Measurements from ENCODE around the gene CRYGB. TPM values are rescaled to one million over a fixed set of nuclear protein-coding genes. Genes with fewer than 3 reads are reported as not detected.
"Not testable (repeated sequence)": the region's sequence is repeated elsewhere in the genome, so short reads cannot be mapped to it uniquely, and the experiment has no call there.

CRYGB gene
- total and polyA plus RNA-seq, 2 of the 4 experiments (the other 2 are of a cell fraction) = not detected

DNA sequence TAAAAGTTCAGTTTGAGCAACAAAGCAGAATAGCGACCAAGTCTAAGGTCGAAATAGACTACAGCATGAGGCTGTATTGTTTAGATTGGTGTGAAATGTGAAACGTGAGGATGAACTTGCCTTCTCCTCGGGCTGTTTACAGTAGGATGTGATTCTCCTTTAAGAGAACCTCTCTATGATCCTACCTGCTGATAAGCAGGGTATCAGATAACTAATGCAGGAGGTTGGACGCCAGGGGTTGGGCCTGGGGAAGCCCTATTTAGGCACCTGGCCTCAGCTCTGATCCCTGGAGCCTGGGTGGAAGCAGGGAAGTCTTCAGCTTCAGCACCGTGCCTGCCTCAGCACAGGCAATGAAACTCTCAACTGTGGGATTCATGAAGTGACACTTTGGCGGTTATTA is 33.0 kb downstream of the CRYGB start:
- peaks cover 17% of the 10 kb centered on the region for H3K27me3 ChIP-seq (ENCODE audit: control insufficient read depth, insufficient read depth, low read length)
- dilution Hi-C loops (cut with HindIII; ENCODE audit: low sequenced_read_pairs, unreplicated experiment) = no loop called here
- no peak overlapping the region for H3K23ac ChIP-seq (ENCODE audit: low read depth, low read length)
- H3K4me1 ChIP-seq (ENCODE audit: control insufficient read depth, insufficient read depth, low read length) = no peaks in the 10 kb centered on the region
- H2AK9ac ChIP-seq (replicated peaks; ENCODE audit: low read depth, low read length, poor library complexity) = no peak overlapping the region
- 80% methylated on average over 1 of the region's 7 CpGs; no CpG with 5 or more reads in 1 of the 2 experiments for WGBS, 2 experiments (ENCODE audit: extremely low coverage in 2 of 2, insufficient read length in 1 of 2)
- H3K4ac ChIP-seq (ENCODE audit: low read depth, low read length) = no peak overlapping the region
- no peaks in the 10 kb centered on the region for H3K9me1 ChIP-seq (ENCODE audit: insufficient read depth, low read length)
- no peak overlapping the region for H4K5ac ChIP-seq (ENCODE audit: low read depth, low read length)
- H3K79me1 ChIP-seq (ENCODE audit: low read depth in 1 of 2, low read length in 2 of 2) = no peaks in the 10 kb centered on the region
- no peak overlapping the region for H2AK5ac ChIP-seq (ENCODE audit: low read depth, low read length)
- H2AFZ ChIP-seq (replicated peaks; ENCODE audit: low read length, poor library complexity) = no peak overlapping the region
- H3K4me2 ChIP-seq (ENCODE audit: low read depth, low read length) = no peak overlapping the region
- H2BK15ac ChIP-seq (ENCODE audit: low read depth, low read length) = no peak overlapping the region
- no peak overlapping the region for H2BK5ac ChIP-seq (ENCODE audit: low read depth, low read length, poor library complexity, severe bottlenecking)
- H3K56ac ChIP-seq (ENCODE audit: extremely low read depth, insufficient read depth, low read length) = no peak overlapping the region
- no peak overlapping the region for H3K18ac ChIP-seq (ENCODE audit: low read depth, low read length)
- no peak overlapping the region for H3K4me3 ChIP-seq (ENCODE audit: insufficient read depth, low read depth, low read length)
- H2BK120ac ChIP-seq (ENCODE audit: low read depth, low read length) = no peak overlapping the region
- no peaks in the 10 kb centered on the region for H3K9me3 ChIP-seq (ENCODE audit: control insufficient read depth, insufficient read depth, low read length)
- no peak overlapping the region for H3K14ac ChIP-seq (replicated peaks; ENCODE audit: low read depth, low read length)
- BruUV-seq (replicated peaks) = no TSS peak
- CTCF ChIA-PET = no interaction called here
- H4K8ac ChIP-seq (ENCODE audit: low read depth in 2 of 2, low read length in 2 of 2) = no peak overlapping the region
- no peak overlapping the region for H3K9ac ChIP-seq (ENCODE audit: low read depth, low read length)
- no peak overlapping the region for H2BK20ac ChIP-seq (ENCODE audit: low read depth, low read length)
- in situ Hi-C loops (cut with MboI; ENCODE audit: low sequenced_read_pairs) = no loop called here
- intact Hi-C loops (cut with micrococcal nuclease) = no loop called here
- DNase-seq (no peak), ATAC-seq (ENCODE audit: low read depth) (no peak)
- H3K27ac ChIP-seq (ENCODE audit: insufficient read depth, low read length) = no peak overlapping the region
- no peaks in the 10 kb centered on the region for H4K20me1 ChIP-seq (ENCODE audit: insufficient read depth, low read length)
- POLR2A ChIA-PET (ENCODE audit: unreplicated experiment) = no interaction called here
- H3K36me3 ChIP-seq (ENCODE audit: control insufficient read depth, insufficient read depth, low read length) = no peaks in the 10 kb centered on the region
- TF ChIP-seq, protein P1, sequence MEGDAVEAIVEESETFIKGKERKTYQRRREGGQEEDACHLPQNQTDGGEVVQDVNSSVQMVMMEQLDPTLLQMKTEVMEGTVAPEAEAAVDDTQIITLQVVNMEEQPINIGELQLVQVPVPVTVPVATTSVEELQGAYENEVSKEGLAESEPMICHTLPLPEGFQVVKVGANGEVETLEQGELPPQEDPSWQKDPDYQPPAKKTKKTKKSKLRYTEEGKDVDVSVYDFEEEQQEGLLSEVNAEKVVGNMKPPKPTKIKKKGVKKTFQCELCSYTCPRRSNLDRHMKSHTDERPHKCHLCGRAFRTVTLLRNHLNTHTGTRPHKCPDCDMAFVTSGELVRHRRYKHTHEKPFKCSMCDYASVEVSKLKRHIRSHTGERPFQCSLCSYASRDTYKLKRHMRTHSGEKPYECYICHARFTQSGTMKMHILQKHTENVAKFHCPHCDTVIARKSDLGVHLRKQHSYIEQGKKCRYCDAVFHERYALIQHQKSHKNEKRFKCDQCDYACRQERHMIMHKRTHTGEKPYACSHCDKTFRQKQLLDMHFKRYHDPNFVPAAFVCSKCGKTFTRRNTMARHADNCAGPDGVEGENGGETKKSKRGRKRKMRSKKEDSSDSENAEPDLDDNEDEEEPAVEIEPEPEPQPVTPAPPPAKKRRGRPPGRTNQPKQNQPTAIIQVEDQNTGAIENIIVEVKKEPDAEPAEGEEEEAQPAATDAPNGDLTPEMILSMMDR (conservative IDR thresholded peaks at IDR 0.05; ENCODE audit: low read depth, low read length) = no peak
- TF ChIP-seq RCOR1 (IDR thresholded peaks at IDR 0.05; ENCODE audit: insufficient replicate concordance, low read length) (no peak), SMC3 (IDR thresholded peaks at IDR 0.05; ENCODE audit: low read depth, low read length) (no peak), POLR2A (IDR thresholded peaks at IDR 0.05; ENCODE audit: low read depth, low read length) (no peak)
- no peak overlapping the region for H4K91ac ChIP-seq (ENCODE audit: insufficient read depth, low read depth, low read length)

DNA sequence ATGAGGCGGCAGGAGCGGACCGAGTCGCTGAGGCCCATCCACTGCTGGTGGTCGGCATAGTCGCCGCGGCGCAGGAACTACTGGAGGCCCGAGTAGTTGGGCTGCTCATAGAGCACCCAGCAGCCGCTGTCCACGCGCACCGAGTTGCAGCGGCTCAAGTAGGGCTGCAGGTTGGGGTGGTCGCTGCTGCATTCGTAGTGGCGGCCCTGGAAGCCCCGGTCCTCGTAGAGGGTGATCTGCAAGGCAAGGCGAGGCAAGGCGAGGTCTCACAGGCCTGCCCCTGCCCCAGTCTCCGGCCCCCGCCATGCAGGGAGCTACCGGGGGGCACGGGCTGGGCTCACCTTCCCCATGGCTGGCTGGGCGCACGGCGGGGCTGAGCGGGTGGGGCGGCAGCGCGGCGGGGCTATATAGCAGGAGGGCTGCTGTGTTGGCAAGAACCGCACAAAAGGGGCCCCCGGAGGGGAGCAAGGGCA is 33.6 kb downstream of the CRYGB start:
- CTCF ChIA-PET; H4K5ac ChIP-seq (ENCODE audit: low read depth, low read length); H2AK5ac ChIP-seq (ENCODE audit: low read depth, low read length); H3K23ac ChIP-seq (ENCODE audit: low read depth, low read length); ATAC-seq (ENCODE audit: low read depth); H4K20me1 ChIP-seq (ENCODE audit: insufficient read depth, low read length); H3K9ac ChIP-seq (ENCODE audit: low read depth, low read length); H3K4me1 ChIP-seq (ENCODE audit: control insufficient read depth, insufficient read depth, low read length); dilution Hi-C loops (cut with HindIII; ENCODE audit: low sequenced_read_pairs, unreplicated experiment); BruUV-seq (replicated peaks); H3K79me1 ChIP-seq (ENCODE audit: low read depth in 1 of 2, low read length in 2 of 2); H3K18ac ChIP-seq (ENCODE audit: low read depth, low read length); H2AK9ac ChIP-seq (replicated peaks; ENCODE audit: low read depth, low read length, poor library complexity); H3K9me3 ChIP-seq (ENCODE audit: control insufficient read depth, insufficient read depth, low read length); intact Hi-C loops (cut with micrococcal nuclease); H3K4me2 ChIP-seq (ENCODE audit: low read depth, low read length); H3K9me1 ChIP-seq (ENCODE audit: insufficient read depth, low read length); H3K27ac ChIP-seq (ENCODE audit: insufficient read depth, low read length); H2AFZ ChIP-seq (replicated peaks; ENCODE audit: low read length, poor library complexity); H3K4ac ChIP-seq (ENCODE audit: low read depth, low read length); POLR2A ChIA-PET (ENCODE audit: unreplicated experiment); H4K91ac ChIP-seq (ENCODE audit: insufficient read depth, low read depth, low read length); H2BK15ac ChIP-seq (ENCODE audit: low read depth, low read length); H4K8ac ChIP-seq (ENCODE audit: low read depth in 2 of 2, low read length in 2 of 2); DNase-seq; in situ Hi-C loops (cut with MboI; ENCODE audit: low sequenced_read_pairs); H3K14ac ChIP-seq (replicated peaks; ENCODE audit: low read depth, low read length); H2BK120ac ChIP-seq (ENCODE audit: low read depth, low read length); H2BK20ac ChIP-seq (ENCODE audit: low read depth, low read length); H3K56ac ChIP-seq (ENCODE audit: extremely low read depth, insufficient read depth, low read length); H3K4me3 ChIP-seq (ENCODE audit: insufficient read depth, low read depth, low read length); H3K36me3 ChIP-seq (ENCODE audit: control insufficient read depth, insufficient read depth, low read length); H2BK5ac ChIP-seq (ENCODE audit: low read depth, low read length, poor library complexity, severe bottlenecking): not testable (repeated sequence)
- peaks cover 17% of the 10 kb centered on the region for H3K27me3 ChIP-seq (ENCODE audit: control insufficient read depth, insufficient read depth, low read length)
- WGBS, 2 experiments (ENCODE audit: extremely low coverage in 2 of 2, insufficient read length in 1 of 2) = 17% methylated on average over 17 of the region's 36 CpGs; no CpG with 5 or more reads in 1 of the 2 experiments

Data from IMR-90 (cell line).